Measurements from ENCODE around the gene MED15.

MED15 gene

GRCh38 chr22:20524004-20524481 lies 16.6 kb downstream of the MED15 start:
- ATAC-seq (replicated peaks) (peak; percentile 66), DNase-seq (peak in 1 of 3 experiments; percentile 9)
- Mint-ChIP-seq H3K9me3 (no peaks in the 10 kb centered on the region), H3K27ac (peak overlapping the region; percentile 68 to 90), H3K36me3 (ENCODE audit: insufficient read depth) (peaks cover 63% of the 10 kb centered on the region), H3K27me3 (no peaks in the 10 kb centered on the region), H3K4me1 (ENCODE audit: low read depth in 2 of 2) (peaks cover 49 to 62% of the 10 kb centered on the region in 2 donors), H3K4me3 (peak overlapping the region; percentile 59 to 70)

GRCh38 chr22:20525048-20525447 lies 17.6 kb downstream of the MED15 start:
- peaks cover 59% of the 10 kb centered on the region for H3K36me3 Mint-ChIP-seq (ENCODE audit: insufficient read depth)
- DNase-seq (no peak), ATAC-seq (replicated peaks) (no peak)
- H3K4me1 Mint-ChIP-seq (ENCODE audit: low read depth in 2 of 2), result peaks cover 45 to 56% of the 10 kb centered on the region in 2 donors
- no peaks in the 10 kb centered on the region for H3K27me3 Mint-ChIP-seq
- H3K4me3 Mint-ChIP-seq, result no peak overlapping the region
- H3K9me3 Mint-ChIP-seq, result no peaks in the 10 kb centered on the region
- H3K27ac Mint-ChIP-seq, result peak overlapping the region in 1 of 2 donors; percentile 90

- Mint-ChIP-seq H3K27me3 (no peaks in the 10 kb centered on the region), H3K9me3 (no peaks in the 10 kb centered on the region), H3K27ac (peak overlapping the region in 1 of 2 donors; percentile 90), H3K4me3 (no peak overlapping the region), H3K36me3 (ENCODE audit: insufficient read depth) (peaks cover 56% of the 10 kb centered on the region), H3K4me1 (ENCODE audit: low read depth in 2 of 2) (peaks cover 47 to 55% of the 10 kb centered on the region in 2 donors)
- DNase-seq (no peak), ATAC-seq (replicated peaks) (no peak)
Measured at GRCh38 chr22:20526305-20526627, 18.9 kb downstream of the MED15 start.

- Mint-ChIP-seq H3K27me3 (no peaks in the 10 kb centered on the region), H3K4me3 (no peak overlapping the region), H3K9me3 (no peaks in the 10 kb centered on the region), H3K36me3 (ENCODE audit: insufficient read depth) (peaks cover 54% of the 10 kb centered on the region), H3K4me1 (ENCODE audit: low read depth in 2 of 2) (peaks cover 51 to 60% of the 10 kb centered on the region in 2 donors), H3K27ac (peak overlapping the region in 1 of 2 donors; percentile 90)
- DNase-seq (no peak), ATAC-seq (replicated peaks) (no peak)
Measured at GRCh38 chr22:20526628-20527355, 19.4 kb downstream of the MED15 start.

- H3K4me3 Mint-ChIP-seq, result no peak overlapping the region
Measured at GRCh38 chr22:20528405-20528978, 21.1 kb downstream of the MED15 start.

GRCh38 chr22:20530368-20531153 lies 23.2 kb downstream of the MED15 start:
- Mint-ChIP-seq H3K4me3 (peak overlapping the region in 1 of 2 donors; percentile 15), H3K9me3 (no peaks in the 10 kb centered on the region), H3K36me3 (ENCODE audit: insufficient read depth) (peaks cover 36% of the 10 kb centered on the region), H3K27ac (peak overlapping the region; percentile 91 to 93), H3K4me1 (ENCODE audit: low read depth in 2 of 2) (peaks cover 50 to 61% of the 10 kb centered on the region in 2 donors), H3K27me3 (no peaks in the 10 kb centered on the region)
- no peak for ATAC-seq (replicated peaks)
- no peak for DNase-seq

More at GRCh38 chr22:20528405-20528978, 21.1 kb downstream of the MED15 start:
- no peak for ATAC-seq (replicated peaks)
- Mint-ChIP-seq H3K4me1 (ENCODE audit: low read depth in 2 of 2) (peaks cover 49 to 62% of the 10 kb centered on the region in 2 donors), H3K27ac (peak overlapping the region; percentile 90), H3K27me3 (no peaks in the 10 kb centered on the region), H3K9me3 (no peaks in the 10 kb centered on the region), H3K36me3 (ENCODE audit: insufficient read depth) (peaks cover 45% of the 10 kb centered on the region)
- DNase-seq, result no peak

GRCh38 chr22:20531154-20531403 lies 23.7 kb downstream of the MED15 start:
- DNase-seq (no peak), ATAC-seq (replicated peaks) (no peak)
- Mint-ChIP-seq H3K4me3 (no peak overlapping the region), H3K27me3 (no peaks in the 10 kb centered on the region), H3K27ac (peak overlapping the region; percentile 91 to 93), H3K9me3 (no peaks in the 10 kb centered on the region), H3K36me3 (ENCODE audit: insufficient read depth) (peaks cover 32% of the 10 kb centered on the region), H3K4me1 (ENCODE audit: low read depth in 2 of 2) (peaks cover 50 to 61% of the 10 kb centered on the region in 2 donors)

GRCh38 chr22:20531404-20532201 lies 24.2 kb downstream of the MED15 start:
- H3K4me1 Mint-ChIP-seq (ENCODE audit: low read depth in 2 of 2), result peaks cover 46 to 59% of the 10 kb centered on the region in 2 donors
- peak overlapping the region; percentile 33 to 54 for H3K4me3 Mint-ChIP-seq
- no peaks in the 10 kb centered on the region for H3K27me3 Mint-ChIP-seq
- H3K9me3 Mint-ChIP-seq, result no peaks in the 10 kb centered on the region
- peak overlapping the region; percentile 91 to 93 for H3K27ac Mint-ChIP-seq
- no peak for DNase-seq
- ATAC-seq (replicated peaks), result no peak
- peaks cover 27% of the 10 kb centered on the region for H3K36me3 Mint-ChIP-seq (ENCODE audit: insufficient read depth)

- Mint-ChIP-seq H3K4me1 (ENCODE audit: low read depth in 2 of 2) (peaks cover 46 to 58% of the 10 kb centered on the region in 2 donors), H3K36me3 (ENCODE audit: insufficient read depth) (peaks cover 25% of the 10 kb centered on the region), H3K9me3 (no peaks in the 10 kb centered on the region), H3K27ac (peak overlapping the region; percentile 91 to 93), H3K27me3 (no peaks in the 10 kb centered on the region), H3K4me3 (peak overlapping the region; percentile 33 to 54)
- DNase-seq (no peak), ATAC-seq (replicated peaks) (no peak)
Measured at GRCh38 chr22:20532256-20532993, 25.0 kb downstream of the MED15 start.

GRCh38 chr22:20533095-20533878 lies 25.9 kb downstream of the MED15 start:
- H3K4me1 Mint-ChIP-seq (ENCODE audit: low read depth in 2 of 2), result peaks cover 41 to 52% of the 10 kb centered on the region in 2 donors
- no peaks in the 10 kb centered on the region for H3K27me3 Mint-ChIP-seq

GRCh38 chr22:20533879-20534265 lies 26.5 kb downstream of the MED15 start:
- no peak for DNase-seq
- H3K36me3 Mint-ChIP-seq (ENCODE audit: insufficient read depth), result peaks cover 31% of the 10 kb centered on the region
- no peaks in the 10 kb centered on the region for H3K27me3 Mint-ChIP-seq
- ATAC-seq (replicated peaks), result no peak
- peak overlapping the region; percentile 91 to 93 for H3K27ac Mint-ChIP-seq
- H3K4me1 Mint-ChIP-seq (ENCODE audit: low read depth in 2 of 2), result peaks cover 41 to 50% of the 10 kb centered on the region in 2 donors
- no peaks in the 10 kb centered on the region for H3K9me3 Mint-ChIP-seq
- H3K4me3 Mint-ChIP-seq, result peak overlapping the region; percentile 8 to 52

More at GRCh38 chr22:20533095-20533878, 25.9 kb downstream of the MED15 start:
- Mint-ChIP-seq H3K27ac (peak overlapping the region; percentile 91 to 93), H3K9me3 (no peaks in the 10 kb centered on the region), H3K36me3 (ENCODE audit: insufficient read depth) (peaks cover 27% of the 10 kb centered on the region), H3K4me3 (peak overlapping the region; percentile 33 to 48)
- ATAC-seq (replicated peaks), result no peak
- no peak for DNase-seq

Data from effector memory CD8-positive, alpha-beta T cell (primary cell).